Mesothelial cell of epicardium (in vitro differentiated cells): Measurements from ENCODE around the gene RBBP8NL. TPM values are rescaled to one million over a fixed set of nuclear protein-coding genes. Genes with fewer than 3 reads are reported as not detected.

Experiments used
- DNase-seq, 2 experiments: peaks; one replicate each; pipeline ENCODE4 v3.0.0; 2021; ENCODE audit warnings: low spot score in 2 of 2; ENCODE audit not compliant: unreplicated experiment in 2 of 2
- H3K27ac Mint-ChIP-seq: 2 replicates; pipeline ENCODE4 v1.8.0; 2021; ENCODE audit warnings: mixed read lengths
- H3K27me3 Mint-ChIP-seq: 2 replicates; pipeline ENCODE4 v1.8.0; 2021; ENCODE audit warnings: low read depth, mixed read lengths
- H3K36me3 Mint-ChIP-seq: 2 replicates; pipeline ENCODE4 v1.8.0; 2021; ENCODE audit warnings: mixed read lengths
- H3K4me1 Mint-ChIP-seq: 2 replicates; pipeline ENCODE4 v1.8.0; 2021; ENCODE audit warnings: mixed read lengths
- H3K4me3 Mint-ChIP-seq: 2 replicates; pipeline ENCODE4 v1.8.0; 2021; ENCODE audit warnings: mild to moderate bottlenecking, moderate library complexity, mixed read lengths
- H3K9me3 Mint-ChIP-seq: 2 replicates; pipeline ENCODE4 v1.8.0; 2021; ENCODE audit warnings: mixed read lengths
- total RNA-seq: library from RNA; stranded (reverse); gene quantifications from 3 replicates; pipeline ENCODE4 v1.2.1, GENCODE V29; 2021
- TF ChIP-seq, protein P1 (sequence below): fragments of 200-600 bp; sonication (generic); IDR thresholded peaks from one replicate; pipeline ENCODE4 v1.5.0; 2021; ENCODE audit warnings: antibody characterized with exemption; ENCODE audit not compliant: unreplicated experiment

The RBBP8NL gene
- total RNA-seq, 1 donor from 2014 or later, result 13.5 TPM

- Mint-ChIP-seq H3K27ac (no peak overlapping the region), H3K4me1 (peaks cover 23% of the 10 kb centered on the region), H3K36me3 (peaks cover 1% of the 10 kb centered on the region), H3K4me3 (peak overlapping the region; percentile 64), H3K9me3 (no peaks in the 10 kb centered on the region), H3K27me3 (no peaks in the 10 kb centered on the region)
- no peak for DNase-seq
- TF ChIP-seq, protein P1, sequence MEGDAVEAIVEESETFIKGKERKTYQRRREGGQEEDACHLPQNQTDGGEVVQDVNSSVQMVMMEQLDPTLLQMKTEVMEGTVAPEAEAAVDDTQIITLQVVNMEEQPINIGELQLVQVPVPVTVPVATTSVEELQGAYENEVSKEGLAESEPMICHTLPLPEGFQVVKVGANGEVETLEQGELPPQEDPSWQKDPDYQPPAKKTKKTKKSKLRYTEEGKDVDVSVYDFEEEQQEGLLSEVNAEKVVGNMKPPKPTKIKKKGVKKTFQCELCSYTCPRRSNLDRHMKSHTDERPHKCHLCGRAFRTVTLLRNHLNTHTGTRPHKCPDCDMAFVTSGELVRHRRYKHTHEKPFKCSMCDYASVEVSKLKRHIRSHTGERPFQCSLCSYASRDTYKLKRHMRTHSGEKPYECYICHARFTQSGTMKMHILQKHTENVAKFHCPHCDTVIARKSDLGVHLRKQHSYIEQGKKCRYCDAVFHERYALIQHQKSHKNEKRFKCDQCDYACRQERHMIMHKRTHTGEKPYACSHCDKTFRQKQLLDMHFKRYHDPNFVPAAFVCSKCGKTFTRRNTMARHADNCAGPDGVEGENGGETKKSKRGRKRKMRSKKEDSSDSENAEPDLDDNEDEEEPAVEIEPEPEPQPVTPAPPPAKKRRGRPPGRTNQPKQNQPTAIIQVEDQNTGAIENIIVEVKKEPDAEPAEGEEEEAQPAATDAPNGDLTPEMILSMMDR, result no peak
Measured at GRCh38 chr20:62408055-62408454, 19.3 kb downstream of the RBBP8NL start.

DNA sequence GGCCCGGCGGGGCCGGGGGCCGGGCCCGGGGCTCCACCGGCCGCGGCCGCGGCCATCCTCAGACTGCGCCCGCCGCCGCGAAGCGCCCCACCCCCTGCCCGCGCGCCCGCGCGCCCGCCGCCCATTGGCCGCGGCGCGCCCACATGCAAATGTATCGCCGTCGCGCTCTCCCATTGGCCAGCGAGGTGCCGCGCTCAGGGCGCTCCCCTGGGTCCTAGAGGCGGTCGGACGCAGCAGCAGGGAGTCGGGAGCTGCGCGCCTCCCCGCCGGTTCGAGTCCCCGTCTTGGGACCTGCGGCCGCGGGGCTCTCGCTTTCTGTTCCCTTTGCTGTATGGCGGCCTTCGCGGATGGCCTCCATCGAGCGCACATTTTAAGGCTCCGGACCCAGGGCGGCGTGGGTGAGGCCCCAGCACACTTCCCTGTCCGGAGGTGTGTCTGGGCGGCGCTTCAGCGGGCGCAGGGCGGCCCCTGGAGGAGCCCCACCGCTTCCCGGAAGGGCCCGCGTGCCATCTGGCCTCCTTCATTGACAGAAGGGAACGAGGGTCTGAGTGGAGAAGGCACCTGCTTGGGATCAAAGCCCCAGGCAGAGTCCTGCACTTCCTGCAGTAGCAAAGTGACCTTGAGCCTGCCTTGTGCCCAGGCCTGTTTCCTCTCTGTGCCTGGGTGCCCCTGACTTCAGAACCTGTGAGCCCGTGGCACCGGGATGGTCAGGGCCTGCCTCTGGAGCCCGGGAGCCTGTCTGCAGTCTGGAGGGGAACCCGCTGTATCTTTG lies 19.9 kb downstream of the RBBP8NL start, which contains the start of gene CABLES2:
TSS of gene CABLES2 (minus strand) at position 65 of the 772 bp plus-strand sequence. CDS start at position 56, 9 bp downstream.
- H3K9me3 Mint-ChIP-seq, result no peaks in the 10 kb centered on the region
- H3K36me3 Mint-ChIP-seq, result peaks cover 1% of the 10 kb centered on the region
- DNase-seq, result peak; percentile 90 to 92
- TF ChIP-seq, protein P1, result peak; percentile 35
- H3K27me3 Mint-ChIP-seq, result no peaks in the 10 kb centered on the region
- H3K27ac Mint-ChIP-seq, result peak within 1 kb of the TSS; percentile 30
- peak within 1 kb of the TSS; percentile 64 for H3K4me3 Mint-ChIP-seq
- peaks cover 23% of the 10 kb centered on the region for H3K4me1 Mint-ChIP-seq

- Mint-ChIP-seq H3K4me1 (peaks cover 23% of the 10 kb centered on the region), H3K9me3 (no peaks in the 10 kb centered on the region), H3K27ac (no peak overlapping the region), H3K4me3 (peak overlapping the region; percentile 64), H3K36me3 (peaks cover 1% of the 10 kb centered on the region), H3K27me3 (no peaks in the 10 kb centered on the region)
- TF ChIP-seq, protein P1, result no peak
- DNase-seq, result no peak
Measured at GRCh38 chr20:62406635-62407176, 20.6 kb downstream of the RBBP8NL start.

- Mint-ChIP-seq H3K4me3 (peak overlapping the region; percentile 64), H3K27me3 (no peaks in the 10 kb centered on the region), H3K9me3 (no peaks in the 10 kb centered on the region), H3K27ac (peak overlapping the region; percentile 30), H3K4me1 (peaks cover 23% of the 10 kb centered on the region), H3K36me3 (peaks cover 1% of the 10 kb centered on the region)
- no peak for DNase-seq
- TF ChIP-seq, protein P1, result no peak
Measured at GRCh38 chr20:62405981-62406513, 21.3 kb downstream of the RBBP8NL start.

DNA sequence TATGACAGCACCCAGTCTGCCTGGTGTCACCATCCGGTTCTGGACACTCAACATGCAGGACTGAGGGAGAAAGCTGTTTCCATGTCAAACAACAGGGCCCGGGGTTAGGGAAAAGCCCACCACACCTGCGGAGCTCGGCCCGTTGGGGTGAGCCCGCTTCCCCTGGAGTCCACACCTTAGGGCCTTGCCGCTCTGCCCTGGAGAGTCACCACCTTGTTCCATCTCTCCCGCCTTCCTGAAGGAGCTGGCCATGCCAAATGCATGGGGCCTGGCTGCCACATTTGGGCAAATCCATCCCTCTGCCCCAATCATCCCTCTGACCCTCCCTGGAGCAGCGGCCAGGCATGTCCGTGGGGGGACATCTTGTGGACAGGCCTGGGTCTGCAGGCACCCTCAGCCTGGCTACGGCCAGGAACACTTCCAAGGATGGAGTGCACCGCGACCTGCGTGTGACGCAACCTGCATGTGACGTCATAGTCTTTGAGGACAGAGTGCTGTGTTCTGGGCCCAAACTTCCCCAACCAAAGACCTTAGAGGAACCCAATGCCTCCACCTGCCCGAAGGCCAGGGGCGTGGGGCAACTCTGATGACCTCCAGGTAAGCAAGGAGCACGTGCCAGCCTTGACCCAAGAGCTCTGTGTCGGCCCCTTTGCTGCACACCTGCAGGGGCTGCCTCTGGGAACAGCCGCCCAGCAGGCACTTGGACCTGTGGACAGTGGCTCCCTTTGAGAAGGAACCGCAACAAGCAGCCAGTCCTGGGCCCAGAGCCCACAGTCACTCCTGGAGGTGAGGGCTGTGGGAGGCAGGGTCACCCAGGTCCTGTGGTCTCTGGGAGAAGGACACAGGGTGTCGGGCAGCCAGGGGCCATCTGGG lies 22.0 kb downstream of the RBBP8NL start:
- H3K27ac Mint-ChIP-seq, result peak overlapping the region; percentile 30
- peaks cover 23% of the 10 kb centered on the region for H3K4me1 Mint-ChIP-seq
- DNase-seq, result no peak
- H3K36me3 Mint-ChIP-seq, result peaks cover 1% of the 10 kb centered on the region
- H3K4me3 Mint-ChIP-seq, result peak overlapping the region; percentile 64
- H3K27me3 Mint-ChIP-seq, result no peaks in the 10 kb centered on the region
- TF ChIP-seq, protein P1, result peak; percentile 13
- no peaks in the 10 kb centered on the region for H3K9me3 Mint-ChIP-seq
